ENCODE measurements around the gene B4GALT5.

B4GALT5 gene

DNA sequence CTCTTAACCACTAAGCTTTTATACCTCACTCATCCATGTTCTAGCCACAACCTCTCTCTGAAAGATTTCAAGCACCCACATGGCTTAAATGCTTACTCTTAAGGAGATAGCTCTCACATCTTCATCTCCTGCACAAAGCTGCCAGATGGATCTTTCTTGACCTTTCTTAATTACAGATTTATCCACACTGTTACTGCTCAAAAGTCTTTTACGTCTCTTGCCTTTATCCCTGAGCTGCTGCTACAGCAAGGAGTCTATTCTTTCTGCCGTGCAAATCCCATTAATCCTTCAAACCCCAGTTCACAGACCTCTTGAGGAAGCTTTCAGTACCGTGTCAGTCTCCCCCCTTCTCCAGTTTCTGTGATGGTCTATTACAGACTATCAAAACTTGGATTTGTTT, 54.6 kb downstream of the B4GALT5 start:
- no peak for DNase-seq (ENCODE audit: low read depth in 2 of 3, low spot score in 1 of 3)

DNA sequence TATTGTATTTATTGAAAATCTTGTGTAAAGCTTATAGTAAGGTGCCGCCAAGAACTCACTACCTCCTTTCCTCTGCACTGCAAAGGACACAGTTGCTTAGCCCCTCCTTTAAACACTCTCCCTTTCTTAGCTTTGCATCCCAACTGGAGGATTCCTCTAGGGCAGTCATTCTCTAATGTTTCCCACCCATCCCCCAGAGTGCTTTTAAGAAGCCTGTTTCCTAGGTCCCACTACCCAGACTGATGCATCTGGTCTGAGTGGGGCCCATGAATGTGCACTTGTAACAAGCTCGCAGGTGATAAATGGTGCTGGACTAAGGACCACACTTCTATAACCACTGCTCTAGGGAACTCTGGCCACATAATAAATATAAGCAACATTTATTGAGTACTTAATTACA, 55.2 kb downstream of the B4GALT5 start:
- DNase-seq (ENCODE audit: low read depth in 2 of 3, low spot score in 1 of 3) = no peak

DNA sequence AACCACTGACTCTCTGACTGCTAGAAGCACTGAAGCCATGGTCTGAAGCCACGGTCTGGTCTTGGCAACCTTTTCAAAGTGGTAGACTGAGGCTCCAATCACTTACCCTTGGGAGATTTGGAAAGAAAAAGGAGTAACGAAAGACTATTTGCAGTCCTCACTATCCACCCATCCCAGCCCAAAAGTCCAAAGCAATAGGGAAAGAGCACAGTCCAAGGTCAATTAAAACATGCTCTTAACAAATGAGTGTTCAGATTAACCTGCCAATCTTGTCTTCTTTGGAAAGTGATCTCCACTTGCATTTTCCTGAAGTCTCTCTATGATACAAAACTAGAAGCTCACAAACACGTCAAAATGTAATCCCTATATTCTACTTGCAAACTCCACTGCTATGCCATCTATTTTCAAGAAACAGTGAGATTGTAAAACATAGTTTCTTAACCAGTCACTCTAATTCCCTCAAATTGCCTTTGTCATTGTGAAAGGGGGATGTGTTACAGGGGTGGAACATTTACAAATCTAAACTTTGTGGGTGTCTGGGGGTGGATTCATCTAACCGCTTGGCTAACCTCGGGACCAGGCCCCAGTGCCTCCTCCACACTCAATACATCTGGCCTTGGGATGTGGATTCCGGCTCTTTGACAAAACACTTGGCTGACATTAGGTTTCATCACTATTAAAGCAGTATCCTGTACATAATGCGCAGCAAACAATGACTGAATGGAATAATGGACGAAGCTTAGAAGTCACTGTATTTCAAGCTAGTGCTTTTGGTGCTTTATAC, 56.4 kb downstream of the B4GALT5 start:
- no peak for DNase-seq (ENCODE audit: low read depth in 2 of 3, low spot score in 1 of 3)

DNA sequence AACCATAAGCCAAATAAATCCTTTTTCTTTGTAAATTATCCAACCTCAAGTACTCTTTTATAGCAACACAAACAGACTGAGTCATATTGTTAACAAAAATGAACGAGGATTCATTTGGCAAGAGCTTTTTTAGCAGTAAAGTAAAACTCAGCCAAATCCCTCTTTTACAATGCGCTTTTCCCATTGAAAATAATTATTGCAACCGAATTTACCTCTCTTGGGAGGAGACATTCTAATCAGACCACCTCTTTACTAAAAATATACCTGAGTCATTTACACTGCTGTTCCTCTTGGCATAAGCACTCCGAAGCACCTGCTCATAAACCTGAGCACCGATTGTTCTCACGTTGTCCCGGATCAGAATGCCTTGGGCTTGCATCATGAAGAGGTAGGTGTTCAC, 57.4 kb downstream of the B4GALT5 start:
- no peak for DNase-seq (ENCODE audit: low read depth in 2 of 3, low spot score in 1 of 3)

DNA sequence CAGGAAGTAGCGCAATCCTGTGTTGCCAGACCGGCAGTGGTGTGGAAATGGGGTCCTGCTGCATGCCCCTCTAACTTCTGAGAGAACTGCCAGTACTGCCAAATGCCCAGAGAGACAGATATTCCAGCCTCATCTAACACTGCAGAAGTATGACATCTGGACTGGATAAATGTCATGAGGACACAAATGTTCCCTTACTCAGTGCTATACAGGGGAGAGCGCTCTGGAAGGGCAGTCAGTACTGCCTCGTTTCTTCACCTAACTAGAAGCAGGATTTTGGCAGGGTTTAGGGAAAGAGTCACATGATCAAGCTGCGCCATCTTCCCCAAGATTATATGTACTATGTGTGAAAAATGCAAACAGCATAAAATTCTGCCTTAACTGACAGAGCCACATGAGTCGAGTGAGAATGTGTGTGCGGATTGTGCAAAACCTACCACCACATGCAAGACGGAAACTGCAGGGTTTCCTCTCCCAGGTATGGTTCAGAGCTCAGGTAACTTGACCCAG, 59.7 kb downstream of the B4GALT5 start:
- no peak for DNase-seq (ENCODE audit: low read depth in 2 of 3, low spot score in 1 of 3)

DNA sequence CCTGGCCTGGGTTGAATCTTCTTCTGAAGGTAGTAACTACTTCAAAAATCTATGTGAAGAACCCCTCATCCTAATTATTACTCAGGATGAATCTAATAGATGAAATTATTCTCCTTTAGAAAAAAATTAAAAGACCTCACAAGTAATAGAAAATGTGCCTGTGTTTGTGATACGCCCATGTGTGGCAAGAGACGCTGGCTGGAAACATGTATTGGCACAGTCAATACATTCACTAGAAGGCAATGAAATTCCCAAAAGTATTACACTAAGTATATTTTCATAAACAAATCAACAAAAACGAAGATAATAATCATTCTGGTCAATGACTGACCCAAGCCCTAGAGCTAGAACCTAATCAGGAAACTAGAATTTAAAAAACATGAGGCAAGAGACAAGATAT, 64.0 kb downstream of the B4GALT5 start:
- no peak for DNase-seq (ENCODE audit: low read depth in 2 of 3, low spot score in 1 of 3)

DNA sequence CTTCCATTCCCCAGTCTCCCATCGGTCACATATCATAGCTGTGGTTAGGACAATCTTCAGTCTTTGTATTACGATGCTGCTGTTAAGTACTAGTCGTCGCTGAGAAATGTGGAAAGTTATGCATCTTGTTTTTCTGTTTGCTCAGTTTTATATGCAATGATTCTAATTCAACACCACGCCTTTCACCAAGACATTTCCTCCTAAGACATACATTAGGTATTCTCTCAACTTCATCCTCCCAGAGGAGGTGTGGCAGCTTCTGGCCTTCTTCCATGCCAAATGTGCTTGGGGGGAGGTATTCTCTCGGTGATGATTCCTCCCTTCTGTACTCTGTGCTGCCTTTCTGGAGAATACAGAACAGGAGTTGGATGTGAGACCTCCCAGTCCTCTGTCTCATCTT, 66.1 kb downstream of the B4GALT5 start:
- no peak for DNase-seq (ENCODE audit: low read depth in 2 of 3, low spot score in 1 of 3)

DNA sequence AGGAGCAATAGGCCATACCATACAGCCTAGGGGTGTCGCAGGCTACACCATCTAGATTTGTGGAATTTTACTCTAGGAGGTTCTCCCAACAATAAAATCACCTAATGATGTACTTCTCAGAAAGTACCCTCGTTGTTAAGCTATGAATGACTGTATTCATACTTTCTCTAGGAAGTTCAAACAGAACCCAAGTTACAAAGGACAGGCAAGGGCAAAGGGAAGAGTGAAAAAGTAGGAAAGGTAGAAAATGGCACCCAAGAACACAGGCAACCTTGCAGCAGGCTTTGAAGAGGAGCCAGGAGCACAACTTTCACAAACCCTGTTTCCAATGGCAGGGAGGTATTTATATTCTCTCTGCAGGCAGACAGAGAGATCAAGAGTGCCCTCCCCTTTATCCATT, 67.2 kb downstream of the B4GALT5 start:
- no peak for DNase-seq (ENCODE audit: low read depth in 2 of 3, low spot score in 1 of 3)

DNA sequence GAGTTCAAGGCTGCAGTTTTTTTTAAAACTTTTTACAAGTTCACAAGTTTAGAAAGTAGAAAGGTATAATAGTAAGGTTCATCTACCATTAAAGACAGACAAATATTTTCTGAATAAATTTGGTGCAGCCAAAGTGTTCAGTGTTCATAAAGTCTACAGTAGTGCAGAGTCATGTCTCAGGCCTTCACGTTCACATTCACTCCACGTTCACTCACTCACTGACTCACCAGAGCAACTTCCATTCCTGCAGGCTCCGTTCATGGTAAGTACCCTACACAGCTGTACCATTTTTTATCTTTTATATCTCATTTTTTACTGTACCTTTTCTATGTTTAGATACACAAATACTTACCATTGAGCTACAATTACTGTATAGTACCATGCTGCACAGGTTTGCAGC, 67.6 kb downstream of the B4GALT5 start:
- no peak for DNase-seq (ENCODE audit: low read depth in 2 of 3, low spot score in 1 of 3)

DNA sequence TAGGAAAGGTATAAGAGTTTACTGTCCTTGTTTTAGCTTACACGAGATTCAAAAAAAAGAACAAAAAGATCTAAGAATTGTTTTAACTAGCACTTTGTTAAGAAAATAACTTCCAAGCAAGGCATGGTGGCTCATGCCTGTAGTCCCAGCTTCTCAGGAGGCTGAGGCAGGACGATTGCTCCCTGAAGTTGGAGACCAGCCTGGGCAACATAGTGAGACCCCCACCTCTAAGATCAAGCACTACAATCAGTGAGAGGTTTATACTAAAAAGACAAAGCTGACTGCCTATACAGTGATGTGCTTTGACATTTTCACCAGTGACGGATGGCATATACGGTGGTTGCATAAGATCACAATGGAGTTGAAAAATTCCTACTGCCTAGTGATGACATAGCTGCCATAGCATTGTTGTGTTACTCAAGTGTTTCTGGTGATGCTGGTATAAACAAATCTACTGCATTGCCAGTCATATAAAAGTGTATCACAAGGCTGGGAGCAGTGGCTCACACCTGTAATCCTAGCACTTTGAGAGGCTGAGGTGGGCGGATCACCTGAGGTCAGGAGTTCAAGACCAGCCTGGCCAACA, 68.6 kb downstream of the B4GALT5 start:
- no peak for DNase-seq (ENCODE audit: low read depth in 2 of 3, low spot score in 1 of 3)

DNA sequence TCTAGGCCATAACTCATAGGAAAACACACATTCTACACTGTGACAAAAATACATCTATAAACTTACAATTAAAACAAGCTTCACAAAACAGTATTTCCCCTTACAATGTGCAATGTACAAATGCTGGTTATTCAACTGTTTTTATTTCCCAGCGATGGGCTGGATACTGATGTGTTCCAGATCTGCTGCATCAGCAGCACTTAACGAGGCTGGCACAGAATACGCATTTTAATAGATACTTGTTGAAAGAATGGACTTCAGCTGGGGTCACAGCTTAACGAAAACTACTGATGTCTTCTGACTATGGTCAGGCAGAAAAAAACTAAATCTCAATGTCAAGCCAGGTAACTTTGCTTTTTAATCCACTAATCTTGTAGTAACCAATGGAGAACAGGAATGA, 70.9 kb downstream of the B4GALT5 start:
- DNase-seq (ENCODE audit: low read depth in 2 of 3, low spot score in 1 of 3) = no peak

DNA sequence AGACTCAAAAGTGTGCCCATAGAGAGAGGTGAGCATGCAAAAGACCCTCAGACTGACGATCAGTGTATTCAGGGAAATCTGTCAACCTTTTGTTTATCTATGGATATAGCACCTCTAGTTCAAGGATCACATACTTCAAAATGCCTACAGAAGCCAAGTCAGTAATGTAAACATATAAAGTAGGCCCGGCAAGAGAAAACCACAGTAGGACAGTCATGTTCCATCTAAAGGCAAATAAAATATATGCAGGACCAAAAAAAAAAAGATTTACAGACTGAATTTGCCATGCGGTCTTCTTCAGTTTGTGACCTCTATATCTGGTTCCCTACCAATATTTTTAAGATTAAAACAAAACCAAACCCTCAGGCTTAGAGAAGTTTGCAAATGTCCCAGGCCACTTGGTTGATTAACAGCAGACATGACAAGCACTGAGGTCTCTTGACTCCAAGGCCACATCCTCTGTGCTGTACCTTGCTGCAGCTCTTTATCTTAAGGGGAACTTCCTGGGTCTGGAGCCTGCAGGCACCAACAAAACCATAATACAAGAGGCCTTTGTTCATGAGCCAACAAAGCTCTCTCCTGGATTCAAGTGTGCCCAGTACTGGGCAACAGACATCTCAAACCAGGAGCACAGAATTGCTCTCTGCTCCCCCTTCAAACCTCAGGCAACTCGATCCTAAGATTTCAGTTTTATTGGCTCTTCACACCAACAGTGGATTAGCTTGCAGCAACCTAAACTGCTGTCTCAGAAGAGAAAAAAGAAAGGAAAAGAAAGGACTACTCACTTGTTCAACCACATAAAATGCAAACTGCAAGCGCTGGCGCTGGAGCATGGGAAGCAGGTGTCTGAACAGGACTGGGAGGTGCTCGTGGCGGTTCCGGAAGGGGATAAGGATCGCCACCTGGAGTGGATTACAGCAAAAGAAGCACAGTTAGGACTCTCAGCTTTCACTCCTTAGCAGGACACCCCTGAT, 71.7 kb downstream of the B4GALT5 start:
- no peak for DNase-seq (ENCODE audit: low read depth in 2 of 3, low spot score in 1 of 3)

DNA sequence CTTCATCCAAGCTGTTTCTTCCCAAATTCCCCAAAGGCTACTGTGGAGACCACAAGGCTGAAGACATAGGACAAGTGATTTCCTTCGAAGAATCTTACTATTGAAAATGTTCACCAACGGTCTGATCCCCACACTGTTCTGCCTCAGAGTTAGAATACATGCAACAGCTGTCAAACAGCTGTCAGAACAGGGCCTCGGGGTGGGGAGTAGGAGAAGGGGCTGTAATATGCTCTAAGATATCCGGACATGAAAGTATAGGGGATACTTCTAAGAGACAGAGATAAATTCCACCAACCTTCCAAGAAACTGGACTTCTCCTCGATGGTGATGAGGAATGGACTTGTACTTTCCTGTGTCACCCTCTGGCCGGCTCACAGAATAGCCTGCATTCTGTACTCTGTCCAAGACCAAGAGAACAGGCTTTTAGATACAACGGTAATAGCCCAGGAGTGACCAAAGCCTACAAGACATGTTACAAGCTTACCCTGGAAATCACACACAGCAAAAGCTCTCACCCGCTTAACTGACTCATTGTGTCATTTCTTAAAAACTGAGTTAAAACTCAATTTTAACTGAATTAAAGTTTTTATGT, 76.5 kb downstream of the B4GALT5 start:
- DNase-seq (ENCODE audit: low read depth in 2 of 3, low spot score in 1 of 3) = no peak

DNA sequence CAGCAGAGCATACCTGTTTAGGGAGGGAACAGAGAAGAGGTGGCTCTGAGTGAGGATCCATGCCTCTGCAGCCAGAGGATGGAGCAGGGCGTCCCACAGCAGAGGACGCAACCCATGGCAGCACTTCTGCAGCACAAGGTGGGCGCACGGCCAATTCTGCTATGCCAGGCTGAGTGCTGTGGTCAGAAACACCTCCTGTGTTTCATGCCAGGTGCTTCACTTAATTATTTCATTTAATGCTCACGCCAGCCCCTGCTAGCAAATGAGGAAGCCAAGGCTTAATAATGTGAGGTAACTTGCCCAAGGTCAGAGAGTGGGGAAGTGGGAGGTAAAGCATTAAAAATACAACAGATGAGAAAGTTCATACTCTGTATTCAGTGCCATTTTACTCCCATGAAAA, 77.2 kb downstream of the B4GALT5 start:
- DNase-seq (ENCODE audit: low read depth in 2 of 3, low spot score in 1 of 3) = no peak

DNA sequence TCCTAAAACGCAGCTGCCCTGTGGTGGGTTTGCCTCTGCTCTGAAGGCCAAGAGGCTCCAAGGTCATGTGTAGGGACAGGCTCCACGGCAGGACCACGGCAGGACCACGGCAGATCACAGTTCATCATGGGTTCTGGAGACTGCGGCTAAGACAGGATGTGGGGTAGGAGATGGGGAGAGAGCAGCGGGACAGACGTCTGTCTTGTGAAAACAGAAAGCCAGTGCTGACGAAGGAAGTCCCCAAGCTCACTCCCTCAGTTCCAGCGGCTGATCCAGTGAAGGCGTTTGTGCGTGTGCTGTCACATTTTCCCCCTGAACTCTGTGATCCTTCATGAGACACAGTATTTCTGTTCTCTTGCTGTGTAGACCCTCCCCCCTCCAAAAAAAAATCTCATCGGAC, 77.8 kb downstream of the B4GALT5 start:
- no peak for DNase-seq (ENCODE audit: low read depth in 2 of 3, low spot score in 1 of 3)

DNA sequence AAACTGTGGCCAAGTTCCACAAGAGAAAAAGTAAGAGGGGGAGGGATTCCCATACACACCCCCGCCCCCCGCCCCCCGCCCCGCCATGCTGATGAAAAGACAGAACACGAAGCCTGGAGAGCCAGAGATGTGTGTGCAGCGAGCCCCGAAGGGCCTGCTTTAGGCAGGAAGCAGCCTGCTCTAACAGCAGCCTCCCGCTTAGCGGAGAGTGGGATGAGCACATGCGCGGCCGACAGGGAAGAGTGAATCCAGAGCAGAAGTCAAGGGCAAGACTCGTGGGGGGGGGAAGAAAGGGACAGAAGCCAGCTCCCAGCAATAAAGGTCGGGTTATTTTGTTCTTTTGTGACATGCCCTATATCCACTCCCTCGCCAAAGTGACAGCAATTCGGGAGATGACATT, 78.5 kb downstream of the B4GALT5 start:
- no peak for DNase-seq (ENCODE audit: low read depth in 2 of 3, low spot score in 1 of 3)

DNA sequence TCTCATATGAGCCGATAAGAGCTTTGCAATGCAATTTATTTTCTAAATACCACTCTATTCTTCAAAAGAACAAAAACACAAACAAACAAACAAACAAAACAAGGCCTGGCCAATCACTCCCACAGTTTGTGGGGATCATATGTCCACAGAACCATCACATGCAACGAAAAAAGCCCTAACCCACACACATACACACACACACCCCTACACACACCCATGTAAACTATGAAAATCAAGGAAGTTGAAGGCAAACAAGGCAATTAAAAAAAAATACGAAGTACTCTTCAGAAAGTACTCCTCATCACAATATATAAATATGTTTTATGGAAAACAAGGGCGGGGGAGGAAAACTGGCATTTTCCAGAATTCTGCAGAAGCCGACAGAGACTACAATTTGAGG, 79.6 kb downstream of the B4GALT5 start:
- no peak for DNase-seq (ENCODE audit: low read depth in 2 of 3, low spot score in 1 of 3)

DNA sequence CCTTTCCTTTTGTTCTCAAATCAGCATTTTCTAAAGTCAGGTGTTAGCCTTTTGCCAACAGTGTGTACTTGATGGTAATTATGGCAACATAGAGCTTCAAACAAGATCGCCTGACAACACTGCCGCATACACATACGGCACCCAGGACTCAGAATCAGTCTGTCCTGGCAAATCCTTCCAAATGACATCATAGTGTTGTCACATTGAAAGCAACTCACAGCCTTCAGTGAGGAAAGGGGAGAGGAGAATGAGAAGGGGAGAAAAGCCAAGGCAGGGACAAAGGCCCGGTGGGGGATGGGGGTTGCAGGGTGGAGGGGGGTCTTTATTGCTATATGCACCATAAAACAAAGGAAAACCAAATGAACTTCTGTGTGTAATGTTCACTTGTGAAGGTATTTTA, 80.0 kb downstream of the B4GALT5 start:
- no peak for DNase-seq (ENCODE audit: low read depth in 2 of 3, low spot score in 1 of 3)

DNA sequence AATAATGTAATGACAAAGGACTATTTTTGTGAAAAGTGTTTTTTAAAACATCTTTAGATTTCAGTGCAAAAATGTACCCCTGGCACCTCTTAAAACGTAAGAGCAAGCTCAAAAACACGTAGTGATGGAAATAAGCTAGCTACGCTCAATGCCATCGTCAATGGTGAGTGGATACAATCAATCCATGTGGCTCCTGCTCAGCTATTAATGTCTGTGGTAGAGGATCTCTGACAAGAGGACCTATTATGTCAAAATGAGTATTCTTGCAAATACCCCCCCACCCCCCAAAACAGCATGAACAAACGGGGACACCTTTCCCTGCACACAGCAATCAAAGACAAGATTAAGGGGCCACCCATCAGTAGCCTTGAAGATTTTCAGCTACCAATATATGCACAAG, 80.7 kb downstream of the B4GALT5 start:
- DNase-seq (ENCODE audit: low read depth in 2 of 3, low spot score in 1 of 3) = no peak

DNA sequence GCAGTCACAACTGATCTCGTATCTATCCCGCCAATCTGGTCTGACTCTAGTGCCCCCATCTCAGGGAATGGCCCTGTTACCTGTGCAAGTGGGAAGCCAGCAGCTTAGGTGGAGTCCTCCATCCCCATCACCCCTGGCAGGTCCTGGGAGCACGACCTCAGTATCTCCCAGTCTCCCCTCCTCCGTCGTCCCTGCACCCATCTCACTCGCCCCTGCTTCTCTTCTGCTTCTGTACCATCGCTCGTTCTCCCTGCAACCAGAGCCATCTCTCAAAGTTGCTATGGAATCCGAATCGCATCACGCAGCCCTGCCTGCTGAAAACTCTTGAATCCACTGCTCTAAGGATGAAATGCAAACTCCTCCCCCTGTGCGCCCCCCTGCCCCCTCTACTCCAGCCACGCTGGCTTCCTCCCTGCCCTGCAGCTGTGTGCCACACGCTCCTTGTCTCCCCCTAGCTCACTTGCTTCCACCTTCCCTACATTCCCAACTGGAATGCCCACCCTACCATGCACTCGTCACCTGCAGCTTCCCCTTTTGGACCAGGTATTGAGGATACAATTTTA, 81.7 kb downstream of the B4GALT5 start:
- no peak for DNase-seq (ENCODE audit: low read depth in 2 of 3, low spot score in 1 of 3)

DNA sequence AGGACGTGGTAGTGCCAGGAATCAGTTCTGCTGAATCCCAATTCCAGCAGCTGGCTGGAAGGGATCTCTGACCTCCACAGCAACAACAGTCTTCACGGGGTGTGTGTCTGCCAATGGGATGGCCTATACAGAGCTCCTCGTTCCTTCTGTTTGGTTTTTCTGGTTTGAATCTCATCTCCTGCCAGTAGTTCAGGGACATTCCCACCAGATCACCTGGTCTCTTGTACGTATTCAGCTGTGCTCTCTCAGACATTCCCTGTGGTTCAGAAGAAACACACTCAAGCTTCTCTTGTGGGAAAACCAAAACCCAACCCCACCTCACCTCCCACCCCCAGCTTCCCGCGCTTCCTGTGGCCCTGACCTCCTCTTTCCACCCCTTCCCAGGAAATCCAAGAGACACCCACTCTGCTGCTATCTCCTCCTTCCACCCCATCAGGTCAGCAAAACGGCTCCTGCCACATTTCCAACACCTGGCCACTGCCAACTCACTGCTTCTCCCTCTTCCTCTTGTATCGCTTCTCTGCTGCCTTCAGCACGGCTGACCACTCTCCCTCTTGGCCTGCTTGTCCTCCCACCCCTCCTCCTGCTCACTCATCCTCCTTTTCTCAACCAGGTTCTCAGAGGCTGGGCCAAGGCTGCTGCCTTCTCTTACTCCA, 82.5 kb downstream of the B4GALT5 start:
- DNase-seq (ENCODE audit: low read depth in 2 of 3, low spot score in 1 of 3) = no peak
